ENCODE measurements around the gene WDR26. TPM values are rescaled to one million over a fixed set of nuclear protein-coding genes. Genes with fewer than 3 reads are reported as not detected.

Gene WDR26
- total RNA-seq, 3 donors from 2014 or later (not counting 1 experiment from before 2014, with no cell fraction given), result 244 to 310 (median 261) TPM

DNA sequence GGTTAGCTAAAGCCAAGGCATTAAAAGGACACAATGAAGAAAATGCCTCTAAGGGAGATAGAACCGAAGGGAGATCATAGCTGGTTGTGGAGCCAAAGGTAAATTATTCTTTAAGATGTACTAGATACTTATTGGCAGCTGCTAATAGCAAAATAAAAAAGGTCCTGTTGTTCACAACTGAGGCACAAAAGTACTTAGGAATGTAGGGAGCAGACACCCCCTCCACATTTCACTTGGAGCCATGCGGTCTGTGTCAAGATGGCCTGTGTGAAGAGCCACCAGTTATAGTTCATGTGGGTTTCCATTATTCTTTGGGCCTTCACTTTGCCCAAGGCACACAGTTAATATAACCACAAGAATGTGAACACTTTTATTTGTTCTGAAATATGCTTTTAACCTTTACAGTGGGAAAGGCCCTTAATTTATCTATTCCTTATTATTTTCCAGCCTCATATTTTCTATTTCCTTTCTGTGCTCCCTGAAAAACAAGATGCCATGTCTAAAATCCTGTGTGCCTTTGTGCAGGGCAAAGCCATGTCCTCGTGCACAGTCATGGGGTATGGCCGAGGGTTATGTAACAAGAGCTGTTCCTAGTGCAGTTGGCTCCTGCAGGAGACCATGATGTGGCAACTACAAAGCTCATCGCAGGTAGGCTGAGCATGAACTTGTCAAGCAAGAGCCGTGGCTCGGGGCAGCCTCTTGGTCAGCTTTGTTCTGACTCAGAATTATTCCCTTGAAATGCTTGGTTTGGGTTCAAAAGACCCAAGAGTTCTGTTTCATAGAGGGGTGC lies 16.2 kb upstream of the WDR26 start:
- H3K4me3 Mint-ChIP-seq, result no peak overlapping the region
- TF ChIP-seq, protein P1, sequence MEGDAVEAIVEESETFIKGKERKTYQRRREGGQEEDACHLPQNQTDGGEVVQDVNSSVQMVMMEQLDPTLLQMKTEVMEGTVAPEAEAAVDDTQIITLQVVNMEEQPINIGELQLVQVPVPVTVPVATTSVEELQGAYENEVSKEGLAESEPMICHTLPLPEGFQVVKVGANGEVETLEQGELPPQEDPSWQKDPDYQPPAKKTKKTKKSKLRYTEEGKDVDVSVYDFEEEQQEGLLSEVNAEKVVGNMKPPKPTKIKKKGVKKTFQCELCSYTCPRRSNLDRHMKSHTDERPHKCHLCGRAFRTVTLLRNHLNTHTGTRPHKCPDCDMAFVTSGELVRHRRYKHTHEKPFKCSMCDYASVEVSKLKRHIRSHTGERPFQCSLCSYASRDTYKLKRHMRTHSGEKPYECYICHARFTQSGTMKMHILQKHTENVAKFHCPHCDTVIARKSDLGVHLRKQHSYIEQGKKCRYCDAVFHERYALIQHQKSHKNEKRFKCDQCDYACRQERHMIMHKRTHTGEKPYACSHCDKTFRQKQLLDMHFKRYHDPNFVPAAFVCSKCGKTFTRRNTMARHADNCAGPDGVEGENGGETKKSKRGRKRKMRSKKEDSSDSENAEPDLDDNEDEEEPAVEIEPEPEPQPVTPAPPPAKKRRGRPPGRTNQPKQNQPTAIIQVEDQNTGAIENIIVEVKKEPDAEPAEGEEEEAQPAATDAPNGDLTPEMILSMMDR (IDR thresholded peaks at IDR 0.05), result no peak
- ATAC-seq (no peak), DNase-seq (no peak)
- H3K4me1 Mint-ChIP-seq, result peaks cover 4 to 8% of the 10 kb centered on the region in 2 donors
- Histone ChIP-seq H3K4me3 (ENCODE audit: low read length) (no peak overlapping the region), H3K36me3 (ENCODE audit: control insufficient read depth, insufficient read depth, low read length) (no peaks in the 10 kb centered on the region), H3K27ac (ENCODE audit: low read length) (no peak overlapping the region), H3K9me3 (ENCODE audit: control insufficient read depth, insufficient read depth, low read length) (no peaks in the 10 kb centered on the region), H3K27me3 (ENCODE audit: control insufficient read depth, insufficient read depth, low read length) (no peaks in the 10 kb centered on the region), H3K4me1 (ENCODE audit: control insufficient read depth, insufficient read depth, low read length) (no peaks in the 10 kb centered on the region)
- no peaks in the 10 kb centered on the region for H3K36me3 Mint-ChIP-seq
- no peaks in the 10 kb centered on the region for H3K9me3 Mint-ChIP-seq
- intact Hi-C loops (cut with micrococcal nuclease), result no loop called here
- WGBS (ENCODE audit: insufficient coverage), result 96% methylated on average over 7 of the region's 7 CpGs
- H3K27ac Mint-ChIP-seq, result peak overlapping the region in 1 of 2 donors; percentile 23
- no peaks in the 10 kb centered on the region for H3K27me3 Mint-ChIP-seq (ENCODE audit: low read depth in 2 of 2)

DNA sequence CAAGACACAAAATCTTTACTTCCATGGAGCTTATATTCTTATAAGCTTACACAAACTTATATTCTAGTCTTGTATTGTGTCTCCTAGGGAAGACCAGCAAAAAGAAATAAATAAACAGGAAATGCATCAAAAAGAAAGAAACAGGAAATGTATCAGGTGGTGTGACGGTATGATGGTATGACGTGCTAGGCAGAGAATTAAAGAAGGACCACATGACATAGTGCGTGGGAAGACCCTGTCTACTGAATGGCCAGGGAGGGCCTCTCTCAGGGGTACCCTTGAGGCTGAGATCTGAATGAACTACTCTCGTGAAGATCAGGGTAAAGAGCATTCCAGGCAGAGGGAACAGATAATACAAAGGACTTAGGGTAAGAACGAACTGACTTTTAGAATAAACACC lies 15.6 kb upstream of the WDR26 start:
- ATAC-seq, result peak in 1 of 3 donors; percentile 35
- Mint-ChIP-seq H3K27me3 (ENCODE audit: low read depth in 2 of 2) (no peaks in the 10 kb centered on the region), H3K4me3 (no peak overlapping the region), H3K36me3 (no peaks in the 10 kb centered on the region), H3K9me3 (no peaks in the 10 kb centered on the region), H3K4me1 (peaks cover 4 to 11% of the 10 kb centered on the region in 2 donors), H3K27ac (peak overlapping the region in 1 of 2 donors; percentile 23)
- H3K27me3 ChIP-seq (ENCODE audit: control insufficient read depth, insufficient read depth, low read length), result no peaks in the 10 kb centered on the region
- DNase-seq, result peak in 1 of 2 donors; percentile 33
- 62% methylated on average over 5 of the region's 5 CpGs for WGBS (ENCODE audit: insufficient coverage)
- no peaks in the 10 kb centered on the region for H3K9me3 ChIP-seq (ENCODE audit: control insufficient read depth, insufficient read depth, low read length)
- no peaks in the 10 kb centered on the region for H3K4me1 ChIP-seq (ENCODE audit: control insufficient read depth, insufficient read depth, low read length)
- intact Hi-C loops (cut with micrococcal nuclease), result no loop called here
- H3K36me3 ChIP-seq (ENCODE audit: control insufficient read depth, insufficient read depth, low read length), result no peaks in the 10 kb centered on the region
- no peak overlapping the region for H3K4me3 ChIP-seq (ENCODE audit: low read length)
- TF ChIP-seq, protein P1 (IDR thresholded peaks at IDR 0.05), result no peak
- no peak overlapping the region for H3K27ac ChIP-seq (ENCODE audit: low read length)

DNA sequence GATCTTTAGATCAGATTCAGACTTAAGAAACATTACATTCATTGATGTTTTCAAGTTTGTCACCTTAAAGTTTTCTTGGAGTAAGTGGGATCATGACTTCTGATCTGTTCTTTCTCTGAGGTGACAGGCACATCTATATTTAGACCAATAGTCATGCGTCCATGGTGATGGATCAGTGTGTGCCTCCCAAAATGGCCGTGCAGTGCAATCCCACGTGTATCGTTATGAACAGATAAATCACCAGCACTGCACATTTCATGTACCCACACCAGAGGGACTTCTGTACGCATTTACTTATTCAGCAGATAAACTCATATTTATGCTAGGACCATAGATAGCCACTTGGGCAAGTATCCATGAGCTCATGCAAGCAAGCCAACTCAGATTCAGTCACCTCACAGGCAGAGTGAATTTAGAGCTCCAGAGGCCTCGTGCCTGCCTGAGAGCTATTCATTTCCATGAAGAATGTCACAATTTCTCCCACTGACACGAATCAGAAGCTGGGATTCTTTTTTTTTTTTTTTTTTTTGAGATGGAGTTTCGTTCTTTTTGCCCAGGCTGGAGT lies 13.9 kb upstream of the WDR26 start:
- no peak overlapping the region for H3K4me3 ChIP-seq (ENCODE audit: low read length)
- H3K9me3 Mint-ChIP-seq, result no peaks in the 10 kb centered on the region
- 97% methylated on average over 6 of the region's 8 CpGs for WGBS (ENCODE audit: insufficient coverage)
- H3K4me3 Mint-ChIP-seq, result no peak overlapping the region
- H3K9me3 ChIP-seq (ENCODE audit: control insufficient read depth, insufficient read depth, low read length), result no peaks in the 10 kb centered on the region
- H3K27me3 ChIP-seq (ENCODE audit: control insufficient read depth, insufficient read depth, low read length), result no peaks in the 10 kb centered on the region
- intact Hi-C loops (cut with micrococcal nuclease), result no loop called here
- no peak overlapping the region for H3K27ac Mint-ChIP-seq
- no peaks in the 10 kb centered on the region for H3K4me1 ChIP-seq (ENCODE audit: control insufficient read depth, insufficient read depth, low read length)
- TF ChIP-seq, protein P1 (IDR thresholded peaks at IDR 0.05), result no peak
- H3K27ac ChIP-seq (ENCODE audit: low read length), result no peak overlapping the region
- peaks cover 4 to 11% of the 10 kb centered on the region in 2 donors for H3K4me1 Mint-ChIP-seq
- ATAC-seq (no peak), DNase-seq (no peak)
- H3K36me3 Mint-ChIP-seq, result no peaks in the 10 kb centered on the region
- no peaks in the 10 kb centered on the region for H3K27me3 Mint-ChIP-seq (ENCODE audit: low read depth in 2 of 2)
- no peaks in the 10 kb centered on the region for H3K36me3 ChIP-seq (ENCODE audit: control insufficient read depth, insufficient read depth, low read length)

All from natural killer cell (primary cell).